HCT116 (cell line): ENCODE measurements around the gene ACADS. TPM values are rescaled to one million over a fixed set of nuclear protein-coding genes. Genes with fewer than 3 reads are reported as not detected.

Experiments
- ATAC-seq: fragments of 200-7000 bp; cut with Tn5 transposase; 2 replicates; pipeline ENCODE4 v1.9.1; 2020; ENCODE audit warnings: mild to moderate bottlenecking, moderate library complexity
- BruUV-seq: library from RNA; stranded (reverse); fragments of 400-500 nt; replicated peaks from 2 replicates; lab custom pipeline; 2021; lab: Mats Ljungman, UMichigan
- CTCF ChIA-PET: fragments of 300-600 bp; sonication (Branson Sonifier 250); formaldehyde crosslinking; loops from one replicate; lab custom pipeline; 2021; ENCODE audit warnings: antibody characterized with exemption; lab: Charles Lee
- POLR2A ChIA-PET: fragments of 300-600, 350-600 bp; sonication (Branson Sonifier 250); formaldehyde crosslinking; loops from one replicate; lab custom pipeline; 2021; ENCODE audit warnings: antibody characterized with exemption; lab: Charles Lee
- RAD21 ChIA-PET, 2 experiments: fragments of 300-600 bp; sonication (Branson Sonifier 250); formaldehyde crosslinking; loops; one replicate each; lab custom pipeline; 2023; ENCODE audit warnings: low total read pairs in 2 of 2; ENCODE audit not compliant: uncharacterized antibody in 2 of 2, unreplicated experiment in 2 of 2, low non-redundant PET in 1 of 2; lab: Charles Lee
- DNase-seq: peaks from one replicate; pipeline ENCODE4 v3.0.0-alpha.2; 2010; ENCODE audit warnings: low read depth, low spot score
- H2AFZ ChIP-seq: fragments of 200-600 bp; shearing (Covaris generic), sonication (generic); 2 replicates; pipeline ENCODE4 v1.6.1; 2017; ENCODE audit warnings: low read depth, mixed run types, mixed read lengths, antibody characterized with exemption, low read length; ENCODE audit not compliant: poor library complexity, severe bottlenecking
- H3K27ac ChIP-seq: 2 replicates; pipeline ENCODE4 v1.5.1; 2012; ENCODE audit warnings: low read depth, low read length
- H3K27me3 ChIP-seq: fragments of 200-600 bp; sonication (generic); 2 replicates; pipeline ENCODE4 v1.6.1; 2016; ENCODE audit warnings: mixed run types, low read length, mixed read lengths; ENCODE audit not compliant: insufficient read depth
- H3K36me3 ChIP-seq, 2 experiments: fragments of 200-500 bp in 1 of 2; fragments of 200-600 bp in 1 of 2; sonication (Bioruptor generic) in 1 of 2; sonication (generic) in 1 of 2; 2 replicates each; pipeline versions ENCODE4 v1.5.1 to v1.6.1; 2014 to 2016; ENCODE audit warnings: low read length in 2 of 2, inconsistent platforms in 1 of 2, mixed read lengths in 1 of 2, mixed run types in 1 of 2; ENCODE audit not compliant: insufficient read depth in 2 of 2, control insufficient read depth in 1 of 2
- H3K4me1 ChIP-seq, 2 experiments: fragments of 200-600 bp in 1 of 2; sonication (generic) in 1 of 2; 2 replicates each; pipeline versions ENCODE4 v1.5.1 to v1.6.1; 2012 to 2017; ENCODE audit warnings: low read length in 2 of 2, inconsistent platforms in 1 of 2, mild to moderate bottlenecking in 1 of 2, mixed read lengths in 1 of 2, mixed run types in 1 of 2, moderate library complexity in 1 of 2; ENCODE audit not compliant: insufficient read depth in 2 of 2, control insufficient read depth in 1 of 2
- H3K4me2 ChIP-seq: fragments of 200-600 bp; sonication (generic); 2 replicates; pipeline ENCODE4 v1.6.1; 2017; ENCODE audit warnings: mixed run types, low read length, mixed read lengths
- H3K4me3 ChIP-seq, 2 experiments: fragments of 200-600 bp in 1 of 2; sonication (generic) in 1 of 2; replicated peaks in 1 of 2; 2 replicates each; pipeline ENCODE4 v1.5.1; 2011 to 2016; ENCODE audit warnings: low read length in 2 of 2, control low read depth in 1 of 2, low read depth in 1 of 2, mild to moderate bottlenecking in 1 of 2, mixed read lengths in 1 of 2, mixed run types in 1 of 2
- H3K79me2 ChIP-seq: fragments of 200-600 bp; sonication (generic); 2 replicates; pipeline ENCODE4 v1.6.1; 2017; ENCODE audit warnings: mild to moderate bottlenecking, mixed run types, low read length, moderate library complexity, mixed read lengths; ENCODE audit not compliant: insufficient read depth
- H3K9ac ChIP-seq: fragments of 200-600 bp; sonication (generic); 2 replicates; pipeline ENCODE4 v1.6.1; 2016; ENCODE audit warnings: low read length, mixed read lengths
- H3K9me2 ChIP-seq: fragments of 200-600 bp; sonication (generic), shearing (Covaris generic); 2 replicates; pipeline ENCODE4 v1.6.1; 2017; ENCODE audit warnings: mixed run types, mild to moderate bottlenecking, moderate library complexity; ENCODE audit not compliant: insufficient read depth
- H3K9me3 ChIP-seq, 2 experiments: fragments of 200-500 bp in 1 of 2; fragments of 200-600 bp in 1 of 2; sonication (Bioruptor generic) in 1 of 2; sonication (generic) in 1 of 2; 2 replicates each; pipeline ENCODE4 v1.6.1; 2014 to 2017; ENCODE audit warnings: low read length in 2 of 2, mixed read lengths in 2 of 2, inconsistent platforms in 1 of 2, low read depth in 1 of 2, mild to moderate bottlenecking in 1 of 2, mixed run types in 1 of 2, moderate library complexity in 1 of 2; ENCODE audit not compliant: control insufficient read depth in 1 of 2, insufficient read depth in 1 of 2
- H4K20me1 ChIP-seq: fragments of 200-600 bp; sonication (generic), shearing (Covaris generic); 2 replicates; pipeline ENCODE4 v1.6.1; 2017; ENCODE audit warnings: mixed run types, mild to moderate bottlenecking, moderate library complexity; ENCODE audit not compliant: insufficient read depth
- CBX3 ChIP-seq: IDR thresholded peaks from 2 replicates; pipeline ENCODE4 v1.6.1; 2012; ENCODE audit warnings: low read depth
- FOSL1 ChIP-seq: IDR thresholded peaks from 2 replicates; pipeline ENCODE4 v1.6.1; 2012; ENCODE audit warnings: low read depth
- MAX ChIP-seq: IDR thresholded peaks from 2 replicates; pipeline ENCODE4 v1.6.1; 2012
- POLR2AphosphoS5 ChIP-seq: IDR thresholded peaks from 2 replicates; pipeline ENCODE4 v1.6.1; 2011; ENCODE audit warnings: mild to moderate bottlenecking, low read depth, low read length, moderate library complexity
- SIN3A ChIP-seq: IDR thresholded peaks from 2 replicates; pipeline ENCODE4 v1.6.1; 2012; ENCODE audit warnings: low read depth
- TCF7L2 ChIP-seq: IDR thresholded peaks from 2 replicates; pipeline ENCODE4 v1.7.0; 2011; ENCODE audit warnings: borderline replicate concordance, inconsistent platforms; ENCODE audit not compliant: insufficient read depth, insufficient read length; ENCODE audit errors: extremely low read depth
- ZBTB33 ChIP-seq: IDR thresholded peaks from 2 replicates; pipeline ENCODE4 v1.6.1; 2011; ENCODE audit warnings: mild to moderate bottlenecking, low read length, moderate library complexity; ENCODE audit not compliant: insufficient replicate concordance; ENCODE audit errors: extremely low read depth
- intact Hi-C: fragments of 100-400 bp; cut with micrococcal nuclease; formaldehyde crosslinking; loops from 2 replicates; pipeline ENCODE4 v1.10.0; 2022
- total RNA-seq: library from RNA; stranded (reverse); gene quantifications from one replicate; pipeline ENCODE4 v1.2.1, GENCODE V29; 2021; ENCODE audit not compliant: unreplicated experiment
- TF ChIP-seq, protein P1 (sequence below), 3 experiments: fragments of 200-600 bp in 1 of 3; sonication (generic) in 1 of 3; IDR thresholded peaks in 2 of 3; conservative IDR thresholded peaks in 1 of 3; 2 replicates each; pipeline ENCODE4 v1.5.1; 2012 to 2017; ENCODE audit warnings: low read depth in 2 of 3, low read length in 2 of 3, antibody characterized with exemption in 1 of 3, borderline replicate concordance in 1 of 3, control low read depth in 1 of 3, mild to moderate bottlenecking in 1 of 3, mixed read lengths in 1 of 3, mixed run types in 1 of 3, moderate library complexity in 1 of 3; ENCODE audit not compliant: insufficient read depth in 1 of 3

Gene ACADS
- total RNA-seq, 1 experiment from 2014 or later, result 21.4 TPM

DNA sequence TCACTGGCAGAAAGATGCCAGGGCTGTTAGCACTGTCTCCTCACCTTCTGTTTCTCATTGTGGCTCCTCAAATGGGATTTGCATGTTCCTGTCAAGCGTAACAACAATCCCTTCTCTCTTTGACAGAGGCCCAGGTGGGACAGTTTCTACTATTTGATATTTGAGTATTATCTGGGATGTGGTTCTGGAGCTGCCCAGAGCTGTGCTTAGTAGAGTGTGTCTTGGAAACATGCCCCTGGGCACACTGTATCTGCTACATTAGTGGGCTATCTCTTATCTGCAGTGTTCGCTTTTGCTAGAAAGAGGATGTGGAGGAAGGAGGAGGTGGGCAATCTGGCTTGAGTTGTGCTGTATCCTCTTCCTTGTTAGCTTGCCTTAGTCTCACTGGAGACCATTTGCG, 3.8 kb upstream of the ACADS start:
- Histone ChIP-seq H3K4me2 (no peak overlapping the region), H3K79me2 (no peaks in the 10 kb centered on the region), H3K27me3 (no peaks in the 10 kb centered on the region), H3K9me3 (no peaks in the 10 kb centered on the region), H3K4me1 (peaks cover 3 to 23% of the 10 kb centered on the region in 2 experiments; a peak in 2 of 4 replicates), H3K4me3 (no peak overlapping the region), H2AFZ (no peak overlapping the region), H3K9me2 (no peaks in the 10 kb centered on the region), H4K20me1 (no peaks in the 10 kb centered on the region), H3K36me3 (peaks cover 36 to 40% of the 10 kb centered on the region in 2 experiments; a peak in 3 of 4 replicates), H3K9ac (no peak overlapping the region), H3K27ac (no peak overlapping the region)
- CTCF ChIA-PET, result no interaction called here
- DNase-seq, result no peak
- TF ChIP-seq SIN3A, result no peak
- TF ChIP-seq POLR2AphosphoS5, result no peak
- TF ChIP-seq FOSL1, result no peak
- TF ChIP-seq, protein P1, sequence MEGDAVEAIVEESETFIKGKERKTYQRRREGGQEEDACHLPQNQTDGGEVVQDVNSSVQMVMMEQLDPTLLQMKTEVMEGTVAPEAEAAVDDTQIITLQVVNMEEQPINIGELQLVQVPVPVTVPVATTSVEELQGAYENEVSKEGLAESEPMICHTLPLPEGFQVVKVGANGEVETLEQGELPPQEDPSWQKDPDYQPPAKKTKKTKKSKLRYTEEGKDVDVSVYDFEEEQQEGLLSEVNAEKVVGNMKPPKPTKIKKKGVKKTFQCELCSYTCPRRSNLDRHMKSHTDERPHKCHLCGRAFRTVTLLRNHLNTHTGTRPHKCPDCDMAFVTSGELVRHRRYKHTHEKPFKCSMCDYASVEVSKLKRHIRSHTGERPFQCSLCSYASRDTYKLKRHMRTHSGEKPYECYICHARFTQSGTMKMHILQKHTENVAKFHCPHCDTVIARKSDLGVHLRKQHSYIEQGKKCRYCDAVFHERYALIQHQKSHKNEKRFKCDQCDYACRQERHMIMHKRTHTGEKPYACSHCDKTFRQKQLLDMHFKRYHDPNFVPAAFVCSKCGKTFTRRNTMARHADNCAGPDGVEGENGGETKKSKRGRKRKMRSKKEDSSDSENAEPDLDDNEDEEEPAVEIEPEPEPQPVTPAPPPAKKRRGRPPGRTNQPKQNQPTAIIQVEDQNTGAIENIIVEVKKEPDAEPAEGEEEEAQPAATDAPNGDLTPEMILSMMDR (IDR thresholded peaks at IDR 0.05 in 2 of 3, conservative IDR thresholded peaks at IDR 0.05 in 1 of 3; ENCODE audit: borderline replicate concordance in 1 of 3, insufficient read depth in 1 of 3, low read depth in 2 of 3, low read length in 2 of 3), result no peak
- TF ChIP-seq MAX, result no peak
- TF ChIP-seq TCF7L2, result no peak
- no peak for TF ChIP-seq CBX3
- TF ChIP-seq ZBTB33, result no peak
- BruUV-seq, result no TSS peak
- RAD21 ChIA-PET, result no interaction called here
- intact Hi-C loops, result no loop called here
- ATAC-seq, result no peak
- POLR2A ChIA-PET, result no interaction called here
